ENCODE measurements around the gene SLC50A1.

The SLC50A1 gene

GRCh38 chr1:155125946-155126555, 9.6 kb upstream of the SLC50A1 start:
- no peak for ATAC-seq (ENCODE audit: low read depth)

GRCh38 chr1:155126556-155127104, 9.0 kb upstream of the SLC50A1 start:
- H3K4me3 ChIP-seq (ENCODE audit: severe bottlenecking) = peak overlapping the region; percentile 64
- ATAC-seq (ENCODE audit: low read depth) (peak; percentile 3; the same call in 1 of the 3 replicates), DNase-seq (ENCODE audit: low spot score) (peak; percentile 72)
- H3K4me1 ChIP-seq (ENCODE audit: insufficient read depth, poor library complexity, severe bottlenecking) = peaks cover 49% of the 10 kb centered on the region
- peaks cover 13% of the 10 kb centered on the region for H3K36me3 ChIP-seq (ENCODE audit: low read depth)
- H3K9me3 ChIP-seq (ENCODE audit: severe bottlenecking) = no peaks in the 10 kb centered on the region
- no peak for TF ChIP-seq CTCF (IDR thresholded peaks at IDR 0.05; ENCODE audit: poor library complexity, severe bottlenecking)
- H3K27me3 ChIP-seq (ENCODE audit: insufficient read depth, poor library complexity, severe bottlenecking) = no peaks in the 10 kb centered on the region
- peak overlapping the region; percentile 91 for H3K27ac ChIP-seq (ENCODE audit: poor library complexity, severe bottlenecking)

More at GRCh38 chr1:155125946-155126555, 9.6 kb upstream of the SLC50A1 start:
- no peak for DNase-seq (ENCODE audit: low spot score)
- Histone ChIP-seq H3K27me3 (ENCODE audit: insufficient read depth, poor library complexity, severe bottlenecking) (no peaks in the 10 kb centered on the region), H3K9me3 (ENCODE audit: severe bottlenecking) (no peaks in the 10 kb centered on the region), H3K4me1 (ENCODE audit: insufficient read depth, poor library complexity, severe bottlenecking) (peaks cover 43% of the 10 kb centered on the region), H3K4me3 (ENCODE audit: severe bottlenecking) (no peak overlapping the region), H3K27ac (ENCODE audit: poor library complexity, severe bottlenecking) (peak overlapping the region; percentile 91), H3K36me3 (ENCODE audit: low read depth) (peaks cover 7% of the 10 kb centered on the region)
- TF ChIP-seq CTCF (IDR thresholded peaks at IDR 0.05; ENCODE audit: poor library complexity, severe bottlenecking) = no peak

GRCh38 chr1:155127105-155127966, 8.3 kb upstream of the SLC50A1 start, which contains the start of gene EFNA1:
EFNA1 (plus strand) TSS chr1:155127876; CDS start chr1:155127978, 102 bp downstream.
- Histone ChIP-seq H3K4me1 (ENCODE audit: insufficient read depth, poor library complexity, severe bottlenecking) (peaks cover 51% of the 10 kb centered on the region), H3K4me3 (ENCODE audit: severe bottlenecking) (peak within 1 kb of the TSS; percentile 64), H3K36me3 (ENCODE audit: low read depth) (peaks cover 19% of the 10 kb centered on the region), H3K27me3 (ENCODE audit: insufficient read depth, poor library complexity, severe bottlenecking) (no peaks in the 10 kb centered on the region), H3K9me3 (ENCODE audit: severe bottlenecking) (no peaks in the 10 kb centered on the region), H3K27ac (ENCODE audit: poor library complexity, severe bottlenecking) (peak within 1 kb of the TSS; percentile 91)
- ATAC-seq (ENCODE audit: low read depth) (peak; percentile 32), DNase-seq (ENCODE audit: low spot score) (peak; percentile 81)
- TF ChIP-seq CTCF (IDR thresholded peaks at IDR 0.05; ENCODE audit: poor library complexity, severe bottlenecking) = no peak

GRCh38 chr1:155127967-155128754, 7.5 kb upstream of the SLC50A1 start:
- H3K36me3 ChIP-seq (ENCODE audit: low read depth) = peaks cover 27% of the 10 kb centered on the region
- no peaks in the 10 kb centered on the region for H3K27me3 ChIP-seq (ENCODE audit: insufficient read depth, poor library complexity, severe bottlenecking)
- ATAC-seq (ENCODE audit: low read depth) (no peak; the same call in 2 of the 3 replicates), DNase-seq (ENCODE audit: low spot score) (no peak)
- no peaks in the 10 kb centered on the region for H3K9me3 ChIP-seq (ENCODE audit: severe bottlenecking)
- H3K4me1 ChIP-seq (ENCODE audit: insufficient read depth, poor library complexity, severe bottlenecking) = peaks cover 51% of the 10 kb centered on the region
- H3K4me3 ChIP-seq (ENCODE audit: severe bottlenecking) = peak overlapping the region; percentile 64
- H3K27ac ChIP-seq (ENCODE audit: poor library complexity, severe bottlenecking) = peak overlapping the region; percentile 91
- no peak for TF ChIP-seq CTCF (IDR thresholded peaks at IDR 0.05; ENCODE audit: poor library complexity, severe bottlenecking)
